Measurements from ENCODE around the gene OXNAD1.

The OXNAD1 gene

GRCh38 chr3:16318176-16318575 is 53.2 kb downstream of the OXNAD1 start:
- H3K27ac ChIP-seq = no peak overlapping the region
- no peaks in the 10 kb centered on the region for H3K27me3 ChIP-seq
- no peak overlapping the region for H3K4me2 ChIP-seq
- no peaks in the 10 kb centered on the region for H3K9me3 ChIP-seq (replicated peaks in 1 of 11)
- no peak for TF ChIP-seq Cebpa-rat (IDR thresholded peaks at IDR 0.05)
- H3K4me3 ChIP-seq = no peak overlapping the region
- no peak overlapping the region for H3K9ac ChIP-seq
- H3K36me3 ChIP-seq = peaks cover 96 to 100% (median 100%) of the 10 kb centered on the region in 11 experiments
- peaks cover 8 to 81% (median 39%) of the 10 kb centered on the region in 11 experiments; a peak in 17 of 22 replicates for H4K20me1 ChIP-seq
- peaks cover 3 to 15% (median 10%) of the 10 kb centered on the region in 10 experiments; a peak in 11 of 20 replicates for H3K4me1 ChIP-seq

GRCh38 chr3:16319307-16319706 is 54.3 kb downstream of the OXNAD1 start:
- peaks cover 1 to 77% (median 33%) of the 10 kb centered on the region in 11 experiments; a peak in 16 of 22 replicates for H4K20me1 ChIP-seq
- H3K4me1 ChIP-seq = peaks cover 0 to 13% (median 4%) of the 10 kb centered on the region in 10 experiments; a peak in 10 of 20 replicates
- no peak for TF ChIP-seq Cebpa-rat (IDR thresholded peaks at IDR 0.05)
- no peaks in the 10 kb centered on the region for H3K27me3 ChIP-seq
- no peak overlapping the region for H3K9ac ChIP-seq
- peaks cover 94 to 100% (median 100%) of the 10 kb centered on the region in 11 experiments for H3K36me3 ChIP-seq
- no peak overlapping the region for H3K4me3 ChIP-seq
- no peaks in the 10 kb centered on the region for H3K9me3 ChIP-seq (replicated peaks in 1 of 11)
- H3K4me2 ChIP-seq = no peak overlapping the region
- H3K27ac ChIP-seq = no peak overlapping the region

GRCh38 chr3:16319723-16320122 is 54.7 kb downstream of the OXNAD1 start:
- H3K4me1 ChIP-seq = peaks cover 0 to 13% (median 3%) of the 10 kb centered on the region in 10 experiments; a peak in 8 of 20 replicates
- no peak overlapping the region for H3K9ac ChIP-seq
- TF ChIP-seq Cebpa-rat (IDR thresholded peaks at IDR 0.05) = no peak
- H3K27ac ChIP-seq = no peak overlapping the region
- peaks cover 0 to 75% (median 33%) of the 10 kb centered on the region in 11 experiments; a peak in 16 of 22 replicates for H4K20me1 ChIP-seq
- no peaks in the 10 kb centered on the region for H3K27me3 ChIP-seq
- no peak overlapping the region for H3K4me2 ChIP-seq
- H3K4me3 ChIP-seq = no peak overlapping the region
- no peaks in the 10 kb centered on the region for H3K9me3 ChIP-seq (replicated peaks in 1 of 11)
- peaks cover 90 to 100% (median 97%) of the 10 kb centered on the region in 11 experiments for H3K36me3 ChIP-seq

GRCh38 chr3:16320711-16321110 is 55.7 kb downstream of the OXNAD1 start:
- H3K27me3 ChIP-seq = no peaks in the 10 kb centered on the region
- H3K9ac ChIP-seq = no peak overlapping the region
- no peak overlapping the region for H3K4me3 ChIP-seq
- peaks cover 6 to 74% (median 33%) of the 10 kb centered on the region in 11 experiments; a peak in 19 of 22 replicates for H4K20me1 ChIP-seq
- peaks cover 0 to 13% (median 3%) of the 10 kb centered on the region in 10 experiments; a peak in 7 of 20 replicates for H3K4me1 ChIP-seq
- H3K27ac ChIP-seq = no peak overlapping the region
- peak overlapping the region in 2 of 11 experiments; percentile 25 to 44; a peak in 4 of 22 replicates for H3K4me2 ChIP-seq
- no peaks in the 10 kb centered on the region for H3K9me3 ChIP-seq (replicated peaks in 1 of 11)
- peaks cover 88 to 100% (median 97%) of the 10 kb centered on the region in 11 experiments for H3K36me3 ChIP-seq
- TF ChIP-seq Cebpa-rat (IDR thresholded peaks at IDR 0.05) = no peak

GRCh38 chr3:16322189-16322588 is 57.2 kb downstream of the OXNAD1 start:
- H3K27me3 ChIP-seq = no peaks in the 10 kb centered on the region
- no peak overlapping the region for H3K4me3 ChIP-seq
- peaks cover 88 to 100% (median 97%) of the 10 kb centered on the region in 11 experiments for H3K36me3 ChIP-seq
- H3K4me2 ChIP-seq = no peak overlapping the region
- no peak overlapping the region for H3K9ac ChIP-seq
- TF ChIP-seq Cebpa-rat (IDR thresholded peaks at IDR 0.05) = no peak
- H3K9me3 ChIP-seq (replicated peaks in 1 of 11) = no peaks in the 10 kb centered on the region
- peaks cover 4 to 72% (median 35%) of the 10 kb centered on the region in 11 experiments; a peak in 19 of 22 replicates for H4K20me1 ChIP-seq
- peaks cover 0 to 13% (median 3%) of the 10 kb centered on the region in 10 experiments; a peak in 7 of 20 replicates for H3K4me1 ChIP-seq
- no peak overlapping the region for H3K27ac ChIP-seq

GRCh38 chr3:16323737-16324136 is 58.7 kb downstream of the OXNAD1 start:
- Histone ChIP-seq H3K4me2 (no peak overlapping the region), H3K36me3 (peaks cover 85 to 100% (median 91%) of the 10 kb centered on the region in 11 experiments), H3K4me1 (peaks cover 0 to 13% (median 3%) of the 10 kb centered on the region in 10 experiments; a peak in 7 of 20 replicates), H3K27me3 (no peaks in the 10 kb centered on the region), H3K9me3 (replicated peaks in 1 of 11) (no peaks in the 10 kb centered on the region), H3K9ac (no peak overlapping the region), H3K4me3 (no peak overlapping the region), H3K27ac (no peak overlapping the region), H4K20me1 (peaks cover 0 to 75% (median 31%) of the 10 kb centered on the region in 11 experiments; a peak in 17 of 22 replicates)
- TF ChIP-seq Cebpa-rat (IDR thresholded peaks at IDR 0.05) = no peak

GRCh38 chr3:16325850-16326249 is 60.8 kb downstream of the OXNAD1 start:
- Histone ChIP-seq H3K4me1 (peaks cover 0 to 7% (median 1%) of the 10 kb centered on the region in 10 experiments; a peak in 7 of 20 replicates), H3K36me3 (peaks cover 80 to 100% (median 91%) of the 10 kb centered on the region in 11 experiments), H3K4me3 (no peak overlapping the region), H3K27me3 (no peaks in the 10 kb centered on the region), H3K9ac (no peak overlapping the region), H3K9me3 (replicated peaks in 1 of 11) (peaks cover 0 to 2% (median 0%) of the 10 kb centered on the region in 11 experiments; a peak in 7 of 22 replicates), H3K4me2 (no peak overlapping the region), H3K27ac (no peak overlapping the region), H4K20me1 (peaks cover 0 to 77% (median 30%) of the 10 kb centered on the region in 11 experiments; a peak in 17 of 22 replicates)
- TF ChIP-seq Cebpa-rat (IDR thresholded peaks at IDR 0.05) = no peak

GRCh38 chr3:16326724-16327349 is 61.8 kb downstream of the OXNAD1 start:
- no peaks in the 10 kb centered on the region for H3K27me3 ChIP-seq
- peaks cover 80 to 100% (median 91%) of the 10 kb centered on the region in 11 experiments for H3K36me3 ChIP-seq
- peaks cover 0 to 68% (median 20%) of the 10 kb centered on the region in 11 experiments; a peak in 16 of 22 replicates for H4K20me1 ChIP-seq
- no peak overlapping the region for H3K27ac ChIP-seq
- no peaks in the 10 kb centered on the region for H3K4me1 ChIP-seq
- no peak overlapping the region for H3K9ac ChIP-seq
- no peak overlapping the region for H3K4me2 ChIP-seq
- no peak for TF ChIP-seq Cebpa-rat (IDR thresholded peaks at IDR 0.05)
- H3K9me3 ChIP-seq (replicated peaks in 1 of 11) = peaks cover 7 to 12% (median 10%) of the 10 kb centered on the region in 11 experiments
- H3K4me3 ChIP-seq = no peak overlapping the region

- peaks cover 80 to 100% (median 91%) of the 10 kb centered on the region in 11 experiments for H3K36me3 ChIP-seq
- no peak overlapping the region for H3K27ac ChIP-seq
These were observed 63.1 kb downstream of the OXNAD1 start for GRCh38 chr3:16328124-16328523.

More at GRCh38 chr3:16328124-16328523, 63.1 kb downstream of the OXNAD1 start:
- Histone ChIP-seq H3K4me2 (no peak overlapping the region), H4K20me1 (peaks cover 0 to 55% (median 11%) of the 10 kb centered on the region in 11 experiments; a peak in 15 of 22 replicates), H3K4me1 (no peaks in the 10 kb centered on the region), H3K9me3 (replicated peaks in 1 of 11) (peaks cover 20 to 25% (median 23%) of the 10 kb centered on the region in 11 experiments), H3K9ac (no peak overlapping the region), H3K27me3 (no peaks in the 10 kb centered on the region), H3K4me3 (no peak overlapping the region)
- TF ChIP-seq Cebpa-rat (IDR thresholded peaks at IDR 0.05) = no peak

Measured in BLaER1 treated with 17β-estradiol and CSF1 and Interleukin-3, amounts not matched to agents 10 nM and 100 nM (cell line).